GM23338 (cell line): Measurements from ENCODE around the gene RAP1GDS1. TPM values are rescaled to one million over a fixed set of nuclear protein-coding genes. Genes with fewer than 3 reads are reported as not detected.

Experiments used
- ATAC-seq: fragments of 200-7000 bp; cut with Tn5 transposase; 3 replicates; pipeline ENCODE4 v1.9.1; 2020
- DNase-seq: peaks from one replicate; pipeline ENCODE4 v3.0.0-alpha.2; 2015; ENCODE audit warnings: low spot score
- H2AFZ ChIP-seq: fragments of 200-600 bp; sonication (generic); 2 replicates; pipeline ENCODE4 v1.8.0; 2016; ENCODE audit warnings: antibody characterized with exemption, mild to moderate bottlenecking, moderate library complexity
- H3F3A ChIP-seq: fragments of 200-600 bp; sonication (generic); replicated peaks from 2 replicates; pipeline ENCODE4 v1.8.0; 2017; ENCODE audit warnings: antibody characterized with exemption, mixed run types, low read depth
- H3K27ac ChIP-seq: fragments of 200-600 bp; sonication (generic); 2 replicates; pipeline ENCODE4 v1.6.1; 2016; ENCODE audit warnings: low read depth
- H3K27me3 ChIP-seq: fragments of 200-600 bp; sonication (generic); 2 replicates; pipeline ENCODE4 v1.8.0; 2016; ENCODE audit warnings: mild to moderate bottlenecking, mixed run types, moderate library complexity; ENCODE audit not compliant: insufficient read depth
- H3K36me3 ChIP-seq: fragments of 200-600 bp; sonication (generic); 2 replicates; pipeline ENCODE4 v1.8.0; 2016; ENCODE audit warnings: mild to moderate bottlenecking; ENCODE audit not compliant: insufficient read depth
- H3K4me1 ChIP-seq: fragments of 200-600 bp; sonication (generic); 2 replicates; pipeline ENCODE4 v1.8.0; 2016; ENCODE audit warnings: mild to moderate bottlenecking, moderate library complexity; ENCODE audit not compliant: insufficient read depth
- H3K4me2 ChIP-seq: fragments of 200-600 bp; sonication (generic); 2 replicates; pipeline ENCODE4 v1.7.1; 2017; ENCODE audit warnings: mixed run types
- H3K4me3 ChIP-seq: fragments of 200-600 bp; sonication (generic); 2 replicates; pipeline ENCODE4 v1.6.1; 2016; ENCODE audit warnings: mixed run types
- H3K79me2 ChIP-seq: fragments of 200-600 bp; sonication (generic); replicated peaks from 2 replicates; pipeline ENCODE4 v1.8.0; 2017; ENCODE audit warnings: mild to moderate bottlenecking; ENCODE audit not compliant: insufficient read depth
- H3K9me2 ChIP-seq: fragments of 200-600 bp; sonication (generic); 2 replicates; pipeline ENCODE4 v1.8.0; 2017; ENCODE audit not compliant: insufficient read depth
- H4K20me1 ChIP-seq: fragments of 200-600 bp; sonication (generic); replicated peaks from 2 replicates; pipeline ENCODE4 v1.8.0; 2017; ENCODE audit warnings: mild to moderate bottlenecking; ENCODE audit not compliant: insufficient read depth
- H3K27ac Mint-ChIP-seq: 2 replicates; pipeline ENCODE4 v1.8.0; 2020; ENCODE audit warnings: inconsistent platforms, mild to moderate bottlenecking, moderate library complexity, mixed read lengths
- H3K27me3 Mint-ChIP-seq: 3 replicates; pipeline ENCODE4 v1.8.0; 2022; ENCODE audit warnings: low read depth, mild to moderate bottlenecking, moderate library complexity, mixed read lengths, inconsistent platforms; ENCODE audit not compliant: insufficient read depth, poor library complexity
- H3K36me3 Mint-ChIP-seq: 3 replicates; pipeline ENCODE4 v1.8.0; 2021; ENCODE audit warnings: low read depth, mild to moderate bottlenecking, inconsistent platforms, moderate library complexity, mixed read lengths
- H3K4me1 Mint-ChIP-seq: 3 replicates; pipeline ENCODE4 v1.8.0; 2020; ENCODE audit warnings: mild to moderate bottlenecking, inconsistent platforms, mixed read lengths
- H3K4me3 Mint-ChIP-seq: 3 replicates; pipeline ENCODE4 v1.8.0; 2021; ENCODE audit warnings: moderate library complexity, mild to moderate bottlenecking, inconsistent platforms, mixed read lengths
- H3K9me3 Mint-ChIP-seq: 3 replicates; pipeline ENCODE4 v1.8.0; 2020; ENCODE audit warnings: moderate library complexity, mild to moderate bottlenecking, inconsistent platforms, mixed read lengths
- CREB1 ChIP-seq: fragments of 250-450 bp; sonication (Bioruptor Pico); IDR thresholded peaks from 2 replicates; pipeline ENCODE4 v1.5.0; 2020; ENCODE audit warnings: low read depth, mild to moderate bottlenecking, moderate library complexity
- EZH2 ChIP-seq: fragments of 200-600 bp; sonication (generic); IDR thresholded peaks from one replicate; pipeline ENCODE4 v1.8.0; 2017; ENCODE audit warnings: antibody characterized with exemption, mild to moderate bottlenecking, low read depth; ENCODE audit not compliant: unreplicated experiment
- JUNB ChIP-seq: IDR thresholded peaks from one replicate; pipeline ENCODE4 v1.6.1; 2016; ENCODE audit warnings: antibody characterized with exemption; ENCODE audit not compliant: unreplicated experiment
- STAT1 ChIP-seq: IDR thresholded peaks from one replicate; pipeline ENCODE4 v1.6.1; 2016; ENCODE audit warnings: antibody characterized with exemption; ENCODE audit not compliant: unreplicated experiment
- polyA plus RNA-seq: library from polyadenylated mRNA; unstranded; fragments of >200 nt; fragmentation: Nextera tagmentation; extraction: Ambion mirVana; gene quantifications from 2 replicates; pipeline ENCODE4 v1.2.1, GENCODE V29; 2016
- total RNA-seq: library from RNA; depleted of rRNA; stranded (reverse); fragments of >200 nt; shearing (Covaris generic); gene quantifications from 2 replicates; pipeline ENCODE4 v1.2.3, GENCODE V29; 2014
- TF ChIP-seq, protein P1 (sequence below), 2 experiments: fragments of 200-600 bp in 1 of 2; sonication (generic) in 1 of 2; conservative IDR thresholded peaks; 2 replicates each; pipeline versions ENCODE4 v1.5.1 to v1.6.1; 2016 to 2017; ENCODE audit warnings: antibody characterized with exemption in 2 of 2, low read depth in 2 of 2, mild to moderate bottlenecking in 2 of 2, moderate library complexity in 1 of 2

RAP1GDS1 gene
- total and polyA plus RNA-seq, 2 experiments from 2014 or later = 23.7 to 32.4 TPM

GRCh38 chr4:98345838-98346237 lies 84.7 kb downstream of the RAP1GDS1 start:
- Mint-ChIP-seq H3K4me3 (no peak overlapping the region), H3K9me3 (peaks cover 10% of the 10 kb centered on the region; the same call in 2 of the 3 replicates), H3K4me1 (no peaks in the 10 kb centered on the region), H3K27ac (no peak overlapping the region; the same call in 1 of the 2 replicates), H3K27me3 (no peaks in the 10 kb centered on the region), H3K36me3 (peaks cover 15% of the 10 kb centered on the region; the same call in 2 of the 3 replicates)
- Histone ChIP-seq H3K9me2 (no peaks in the 10 kb centered on the region), H3K27me3 (no peaks in the 10 kb centered on the region), H3K4me3 (no peak overlapping the region), H3K36me3 (no peaks in the 10 kb centered on the region), H2AFZ (no peak overlapping the region), H3K79me2 (peaks cover 12% of the 10 kb centered on the region), H3K4me1 (no peaks in the 10 kb centered on the region), H4K20me1 (no peaks in the 10 kb centered on the region), H3F3A (no peaks in the 10 kb centered on the region), H3K27ac (no peak overlapping the region), H3K4me2 (no peak overlapping the region)
- ATAC-seq (no peak), DNase-seq (peak; percentile 4)
- no peak for TF ChIP-seq STAT1

GRCh38 chr4:98352396-98352795 lies 91.2 kb downstream of the RAP1GDS1 start:
- TF ChIP-seq JUNB (no peak), CREB1 (no peak), STAT1 (no peak), EZH2 (no peak)
- TF ChIP-seq, protein P1, sequence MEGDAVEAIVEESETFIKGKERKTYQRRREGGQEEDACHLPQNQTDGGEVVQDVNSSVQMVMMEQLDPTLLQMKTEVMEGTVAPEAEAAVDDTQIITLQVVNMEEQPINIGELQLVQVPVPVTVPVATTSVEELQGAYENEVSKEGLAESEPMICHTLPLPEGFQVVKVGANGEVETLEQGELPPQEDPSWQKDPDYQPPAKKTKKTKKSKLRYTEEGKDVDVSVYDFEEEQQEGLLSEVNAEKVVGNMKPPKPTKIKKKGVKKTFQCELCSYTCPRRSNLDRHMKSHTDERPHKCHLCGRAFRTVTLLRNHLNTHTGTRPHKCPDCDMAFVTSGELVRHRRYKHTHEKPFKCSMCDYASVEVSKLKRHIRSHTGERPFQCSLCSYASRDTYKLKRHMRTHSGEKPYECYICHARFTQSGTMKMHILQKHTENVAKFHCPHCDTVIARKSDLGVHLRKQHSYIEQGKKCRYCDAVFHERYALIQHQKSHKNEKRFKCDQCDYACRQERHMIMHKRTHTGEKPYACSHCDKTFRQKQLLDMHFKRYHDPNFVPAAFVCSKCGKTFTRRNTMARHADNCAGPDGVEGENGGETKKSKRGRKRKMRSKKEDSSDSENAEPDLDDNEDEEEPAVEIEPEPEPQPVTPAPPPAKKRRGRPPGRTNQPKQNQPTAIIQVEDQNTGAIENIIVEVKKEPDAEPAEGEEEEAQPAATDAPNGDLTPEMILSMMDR (conservative IDR thresholded peaks at IDR 0.05; ENCODE audit: low read depth in 2 of 2) = no peak
- ATAC-seq = no peak

DNA sequence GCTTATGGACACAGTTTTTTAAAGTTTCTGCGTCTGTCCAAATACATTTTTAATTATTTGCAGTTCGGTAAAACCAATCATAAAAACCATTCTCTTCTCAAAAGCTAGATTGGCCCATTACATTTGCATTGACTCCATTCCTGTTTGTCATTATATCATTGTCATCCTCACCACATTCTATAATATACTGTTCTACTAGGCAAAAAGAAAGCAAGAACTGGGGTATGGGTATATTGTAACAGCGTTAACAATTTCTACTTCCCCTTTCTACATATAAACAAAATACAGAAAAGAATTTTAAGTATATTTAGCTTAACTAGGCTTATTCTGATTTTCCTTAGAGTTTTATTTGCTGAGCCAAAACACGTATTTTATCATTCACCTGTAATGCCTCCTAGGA lies 91.8 kb downstream of the RAP1GDS1 start:
- Mint-ChIP-seq H3K27ac (no peak overlapping the region; the same call in 1 of the 2 replicates), H3K27me3 (no peaks in the 10 kb centered on the region), H3K4me1 (no peaks in the 10 kb centered on the region), H3K9me3 (peaks cover 10% of the 10 kb centered on the region; the same call in 2 of the 3 replicates), H3K36me3 (peaks cover 12% of the 10 kb centered on the region; the same call in 2 of the 3 replicates), H3K4me3 (no peak overlapping the region)
- no peaks in the 10 kb centered on the region; the same call in 1 of the 2 replicates for H4K20me1 ChIP-seq
- H3K79me2 ChIP-seq = peaks cover 12% of the 10 kb centered on the region
- H3K36me3 ChIP-seq = no peaks in the 10 kb centered on the region
- H3K9me2 ChIP-seq = no peaks in the 10 kb centered on the region
- ATAC-seq (no peak), DNase-seq (no peak)
- no peaks in the 10 kb centered on the region for H3F3A ChIP-seq
- no peak overlapping the region for H3K4me2 ChIP-seq
- H2AFZ ChIP-seq = no peak overlapping the region
- H3K4me3 ChIP-seq = no peak overlapping the region
- no peaks in the 10 kb centered on the region for H3K4me1 ChIP-seq
- no peak overlapping the region for H3K27ac ChIP-seq
- no peaks in the 10 kb centered on the region for H3K27me3 ChIP-seq
- TF ChIP-seq, protein P1 (conservative IDR thresholded peaks at IDR 0.05; ENCODE audit: low read depth in 2 of 2) = no peak
- TF ChIP-seq STAT1 = no peak

More at GRCh38 chr4:98352396-98352795, 91.2 kb downstream of the RAP1GDS1 start:
- peaks cover 12% of the 10 kb centered on the region for H3K79me2 ChIP-seq
- no peak overlapping the region for H3K27ac ChIP-seq
- Mint-ChIP-seq H3K4me3 (no peak overlapping the region), H3K4me1 (no peaks in the 10 kb centered on the region), H3K27ac (no peak overlapping the region; the same call in 1 of the 2 replicates), H3K36me3 (peaks cover 15% of the 10 kb centered on the region; the same call in 2 of the 3 replicates), H3K27me3 (no peaks in the 10 kb centered on the region), H3K9me3 (peaks cover 10% of the 10 kb centered on the region; the same call in 2 of the 3 replicates)
- no peaks in the 10 kb centered on the region for H3K4me1 ChIP-seq
- H2AFZ ChIP-seq = no peak overlapping the region
- DNase-seq = no peak
- H3K27me3 ChIP-seq = no peaks in the 10 kb centered on the region
- H3K9me2 ChIP-seq = no peaks in the 10 kb centered on the region
- H3K36me3 ChIP-seq = no peaks in the 10 kb centered on the region
- H3K4me2 ChIP-seq = no peak overlapping the region
- H4K20me1 ChIP-seq = no peaks in the 10 kb centered on the region; the same call in 1 of the 2 replicates
- no peaks in the 10 kb centered on the region for H3F3A ChIP-seq
- H3K4me3 ChIP-seq = no peak overlapping the region
